C4-2B (cell line): Measurements from ENCODE around the gene TSPAN1.

Experiments
- CTCF ChIP-seq: fragments of 450-650 bp; conservative IDR thresholded peaks from 2 replicates; pipeline ENCODE4 v1.5.1; 2017; ENCODE audit warnings: mild to moderate bottlenecking
- ZFX ChIP-seq: fragments of 450-650 bp; IDR thresholded peaks from 2 replicates; pipeline ENCODE4 v1.6.1; 2017

DNA sequence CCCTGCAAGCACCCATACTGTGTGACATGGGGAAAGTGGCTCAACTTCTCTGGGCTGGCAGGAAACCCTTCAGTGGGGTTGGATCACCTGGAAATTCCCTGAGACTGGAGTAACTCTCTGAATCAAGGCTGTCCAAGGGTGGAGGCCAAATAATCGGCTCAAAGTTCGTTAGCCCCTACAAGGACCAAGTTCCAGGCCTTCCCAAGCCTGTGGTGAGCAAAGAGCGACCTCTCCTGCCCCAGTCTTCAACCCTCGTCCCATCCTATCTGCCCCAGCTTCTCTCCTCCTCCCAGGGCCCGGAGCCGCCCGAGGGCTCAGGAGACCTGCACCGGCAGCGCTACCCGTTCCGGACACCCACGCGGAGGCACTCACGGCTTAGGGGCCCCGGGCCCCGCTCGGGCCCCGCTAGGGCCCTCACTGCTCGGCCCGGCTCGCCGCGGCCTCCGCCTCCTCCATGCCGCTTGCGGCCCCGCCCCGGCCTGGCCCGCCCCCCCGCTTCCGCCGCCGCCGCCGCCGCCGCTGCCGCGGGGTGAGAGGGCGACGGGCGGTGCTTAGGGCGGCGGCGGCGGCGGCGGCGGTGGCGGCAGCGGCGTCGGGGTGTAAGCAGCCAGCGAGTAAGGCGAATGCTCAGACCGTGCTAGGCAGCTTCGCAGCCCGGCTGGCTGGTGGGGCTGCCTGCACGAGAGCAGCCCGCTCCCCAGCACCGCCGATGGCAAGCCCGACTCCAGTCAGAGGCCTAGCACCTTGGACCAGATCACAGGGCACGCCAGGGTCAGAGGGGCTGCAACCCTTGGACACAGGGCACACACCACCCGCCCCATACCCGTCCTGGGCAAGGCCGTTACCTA lies 23.3 kb downstream of the TSPAN1 start, which contains the start of gene POMGNT1:
- TF ChIP-seq CTCF (no peak; the same call in 1 of the 2 replicates), ZFX (peak; percentile 72)
